Omental fat pad (tissue), 4 donors: ENCODE results near the gene BIK. TPM values are rescaled to one million over a fixed set of nuclear protein-coding genes. Genes with fewer than 3 reads are reported as not detected.

Experiments used
- ATAC-seq: fragments of 150-250 bp; one replicate; pipeline ENCODE4 v1.9.1; 2016; ENCODE audit warnings: mild to moderate bottlenecking, moderate library complexity; ENCODE audit not compliant: low FRiP score
- DNase-seq: peaks from one replicate; pipeline ENCODE4 v3.0.0-alpha.2; 2019; ENCODE audit warnings: low spot score
- total RNA-seq, 4 donors: library from RNA; depleted of rRNA; stranded (reverse); fragments of >200 nt; gene quantifications; one replicate each; pipeline ENCODE4 v1.1.0, GENCODE V29; 2016
- TF ChIP-seq, protein P1 (sequence below), 3 donors: fragments of 450-650 bp; IDR thresholded peaks; one replicate each; pipeline ENCODE4 v1.5.1; 2016 to 2017; ENCODE audit warnings: antibody characterized with exemption in 3 of 3, mild to moderate bottlenecking in 3 of 3, moderate library complexity in 2 of 3

The BIK gene
- total RNA-seq, 4 donors from 2014 or later = 0.93 to 1.7 TPM; not detected in 2

GRCh38 chr22:43127166-43127908 lies 16.8 kb downstream of the BIK start:
- ATAC-seq (no peak), DNase-seq (no peak)
- TF ChIP-seq, protein P1, sequence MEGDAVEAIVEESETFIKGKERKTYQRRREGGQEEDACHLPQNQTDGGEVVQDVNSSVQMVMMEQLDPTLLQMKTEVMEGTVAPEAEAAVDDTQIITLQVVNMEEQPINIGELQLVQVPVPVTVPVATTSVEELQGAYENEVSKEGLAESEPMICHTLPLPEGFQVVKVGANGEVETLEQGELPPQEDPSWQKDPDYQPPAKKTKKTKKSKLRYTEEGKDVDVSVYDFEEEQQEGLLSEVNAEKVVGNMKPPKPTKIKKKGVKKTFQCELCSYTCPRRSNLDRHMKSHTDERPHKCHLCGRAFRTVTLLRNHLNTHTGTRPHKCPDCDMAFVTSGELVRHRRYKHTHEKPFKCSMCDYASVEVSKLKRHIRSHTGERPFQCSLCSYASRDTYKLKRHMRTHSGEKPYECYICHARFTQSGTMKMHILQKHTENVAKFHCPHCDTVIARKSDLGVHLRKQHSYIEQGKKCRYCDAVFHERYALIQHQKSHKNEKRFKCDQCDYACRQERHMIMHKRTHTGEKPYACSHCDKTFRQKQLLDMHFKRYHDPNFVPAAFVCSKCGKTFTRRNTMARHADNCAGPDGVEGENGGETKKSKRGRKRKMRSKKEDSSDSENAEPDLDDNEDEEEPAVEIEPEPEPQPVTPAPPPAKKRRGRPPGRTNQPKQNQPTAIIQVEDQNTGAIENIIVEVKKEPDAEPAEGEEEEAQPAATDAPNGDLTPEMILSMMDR (IDR thresholded peaks at IDR 0.05) = no peak

- TF ChIP-seq, protein P1 (IDR thresholded peaks at IDR 0.05) = no peak
- ATAC-seq (no peak), DNase-seq (no peak)
These were observed 17.6 kb downstream of the BIK start for GRCh38 chr22:43128116-43128515.

GRCh38 chr22:43128928-43129424 lies 18.4 kb downstream of the BIK start:
- no peak for DNase-seq
- ATAC-seq = no peak
- TF ChIP-seq, protein P1 (IDR thresholded peaks at IDR 0.05) = no peak

DNA sequence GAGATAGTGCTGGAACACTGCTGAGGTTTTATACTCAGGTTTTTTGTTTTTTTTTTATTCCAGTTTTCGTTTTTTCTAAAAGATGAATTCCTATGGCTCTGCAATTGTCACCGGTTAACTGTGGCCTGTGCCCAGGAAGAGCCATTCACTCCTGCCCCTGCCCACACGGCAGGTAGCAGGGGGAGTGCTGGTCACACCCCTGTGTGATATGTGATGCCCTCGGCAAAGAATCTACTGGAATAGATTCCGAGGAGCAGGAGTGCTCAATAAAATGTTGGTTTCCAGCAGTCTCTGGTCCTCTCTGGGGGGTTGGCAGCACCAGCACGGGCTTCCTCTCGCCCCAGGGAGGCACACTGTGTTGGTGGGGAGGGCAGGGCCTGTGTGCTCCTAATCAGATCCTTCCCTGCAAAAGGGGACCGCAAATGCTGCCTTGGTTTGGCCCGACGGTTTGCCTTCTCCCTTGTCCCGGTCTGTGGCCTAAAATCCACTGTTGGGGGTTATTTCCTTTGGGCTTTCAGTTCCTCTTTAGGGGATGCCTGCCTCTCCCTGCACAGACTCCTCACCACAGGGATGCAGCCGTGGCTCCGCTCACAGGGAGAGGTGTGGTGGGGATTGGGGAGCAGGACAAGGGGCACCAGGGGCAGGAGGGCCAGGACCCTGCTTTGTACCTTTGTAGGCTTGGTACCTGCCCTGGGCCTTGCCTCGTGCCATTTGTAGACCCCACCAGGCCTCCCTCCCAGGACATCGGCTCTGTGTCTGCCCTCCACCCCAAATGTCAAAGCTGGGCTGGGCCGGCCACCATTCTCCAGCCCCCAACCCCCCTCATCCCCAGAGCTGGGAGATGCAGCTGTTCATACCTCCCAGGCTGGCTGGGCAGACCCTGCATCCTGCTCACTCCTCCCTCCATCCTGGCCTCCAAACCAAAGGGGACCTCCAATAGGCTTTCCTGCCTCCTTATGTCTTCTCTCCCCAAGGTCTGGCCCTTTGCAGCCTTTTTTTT lies 19.2 kb downstream of the BIK start:
- no peak for DNase-seq
- TF ChIP-seq, protein P1 (IDR thresholded peaks at IDR 0.05) = no peak
- no peak for ATAC-seq

- TF ChIP-seq, protein P1 (IDR thresholded peaks at IDR 0.05) = no peak
- ATAC-seq (no peak), DNase-seq (no peak)
These were observed 21.4 kb downstream of the BIK start for GRCh38 chr22:43131773-43132501.

DNA sequence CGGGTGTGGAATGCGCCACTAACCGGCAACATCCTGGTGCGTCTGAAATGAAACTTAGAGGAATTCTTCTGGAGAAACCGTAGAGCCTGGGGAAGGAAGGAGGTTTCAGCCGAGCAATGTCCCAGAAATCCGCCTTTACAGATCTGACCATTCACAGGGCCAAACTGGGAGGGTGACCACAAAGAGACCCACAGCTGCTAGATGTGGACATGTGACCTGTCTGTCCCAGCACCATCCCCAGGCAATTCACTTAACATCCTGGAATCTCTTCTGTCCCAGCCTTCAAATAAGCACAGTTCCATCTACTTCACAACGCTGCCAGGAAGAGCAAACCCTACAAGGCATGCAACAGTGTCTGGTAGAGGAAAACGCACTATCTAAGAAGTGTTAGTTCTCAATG lies 22.9 kb downstream of the BIK start:
- DNase-seq (no peak), ATAC-seq (no peak)
- TF ChIP-seq, protein P1 (IDR thresholded peaks at IDR 0.05) = no peak
